Activated CD4-positive, alpha-beta T cell treated with anti-CD3 and anti-CD28 coated beads, Interleukin-2, Interleukin-6, amounts not matched to agents 100 ng/mL and 50 ng/mL, durations not matched to agents 16 hours and 8 hours (primary cell): Measurements from ENCODE around the gene TBXAS1.
A peak's percentile ranks its signal among the peaks of the same experiment; 100 is the strongest.

Source experiments
- DNase-seq: peaks from one replicate; pipeline ENCODE4 v3.0.0-alpha.2; 2020

The TBXAS1 gene

GRCh38 chr7:139857791-139858190 is 28.7 kb downstream of the TBXAS1 start:
- no peak for DNase-seq

DNA sequence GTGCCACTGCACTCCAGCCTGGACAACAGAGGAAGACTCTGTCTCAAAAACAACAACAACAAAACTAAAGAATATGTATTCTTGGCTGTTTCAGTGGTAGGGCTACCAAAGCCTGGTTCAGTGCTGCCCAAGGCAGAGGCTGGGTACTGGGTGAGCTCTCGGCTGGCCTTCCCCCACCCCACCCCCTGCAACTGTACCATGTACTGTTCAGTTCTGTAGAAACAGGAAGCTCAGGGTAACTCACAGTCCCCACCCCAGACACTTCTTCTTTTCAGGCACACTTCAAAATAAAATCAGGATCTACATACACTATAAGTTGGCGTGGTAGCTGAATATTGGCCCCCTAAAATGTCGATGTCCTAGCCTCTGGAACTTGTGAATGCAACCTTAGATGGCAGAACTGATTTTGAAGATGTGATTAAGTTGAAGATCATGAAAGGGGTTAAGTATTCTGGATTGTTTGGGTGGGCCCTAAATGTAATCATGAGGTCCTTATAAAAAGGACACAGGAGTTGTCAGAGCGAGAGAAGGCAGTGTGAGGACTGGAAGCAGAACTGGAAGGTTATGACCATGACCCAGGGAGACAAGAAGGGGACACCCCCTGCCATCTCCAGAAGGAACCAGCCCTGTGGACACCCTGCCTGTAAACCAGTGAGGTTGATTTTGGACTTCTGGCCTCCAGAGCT is 31.2 kb downstream of the TBXAS1 start:
- no peak for DNase-seq

DNA sequence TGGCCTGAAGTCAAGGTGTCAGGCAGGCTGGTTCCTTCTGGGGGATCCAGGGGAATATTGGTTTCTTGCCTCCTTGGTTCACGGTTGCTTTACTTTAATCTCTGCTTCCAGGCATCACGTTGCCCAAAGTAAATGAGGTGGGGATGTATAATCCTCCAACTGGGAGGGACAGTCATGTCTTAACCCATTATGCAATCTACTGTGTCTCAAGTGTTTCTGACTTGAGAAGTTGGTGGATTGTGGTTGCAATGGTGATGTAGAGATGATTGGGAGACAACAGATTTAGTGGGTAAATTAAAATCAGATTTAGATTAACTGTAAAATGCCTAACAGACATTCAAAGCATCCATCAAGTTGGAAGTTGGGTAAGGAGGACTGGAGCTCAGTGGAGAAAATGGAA is 32.7 kb downstream of the TBXAS1 start:
- no peak for DNase-seq

DNA sequence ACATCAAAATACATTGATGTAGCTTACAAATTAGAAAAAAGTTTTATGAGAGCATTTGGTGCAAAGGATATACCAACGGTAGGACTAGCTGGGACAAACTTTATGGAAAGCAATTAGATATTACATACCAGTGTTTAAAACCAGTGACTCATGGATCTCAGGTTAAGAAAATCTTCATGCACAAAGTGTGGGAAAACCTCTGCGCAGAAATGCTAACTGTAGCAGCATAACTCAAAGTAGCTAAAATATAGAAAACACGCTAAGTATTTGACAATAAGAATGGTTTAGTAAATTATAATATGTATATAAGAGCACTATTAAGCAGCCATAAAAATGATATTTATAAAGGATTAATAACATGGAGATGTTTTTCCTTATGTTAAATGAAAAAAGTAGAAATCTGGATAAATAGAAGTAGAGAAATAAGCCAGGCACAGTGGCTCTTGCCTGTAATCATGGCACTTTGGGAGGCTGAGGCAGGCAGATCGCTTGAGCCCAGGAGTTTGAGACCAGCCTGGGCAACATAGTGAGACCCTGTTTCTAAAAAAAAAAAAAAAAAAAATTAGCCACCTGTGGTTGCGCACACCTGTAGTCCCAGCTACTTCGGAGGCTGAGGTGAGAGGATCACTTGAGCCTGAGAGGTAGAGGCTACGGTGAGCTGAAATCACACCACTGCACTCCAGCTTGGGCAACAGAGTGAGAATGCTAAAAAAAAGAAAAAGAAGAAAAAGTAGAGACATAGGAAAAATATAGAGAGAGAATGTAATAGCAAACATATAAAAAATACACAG is 37.2 kb downstream of the TBXAS1 start:
- no peak for DNase-seq

- DNase-seq: no peak
These were observed 38.8 kb downstream of the TBXAS1 start for GRCh38 chr7:139867847-139868246.

- peak; percentile 51 for DNase-seq
These were observed 40.8 kb downstream of the TBXAS1 start for GRCh38 chr7:139869886-139870285.

- DNase-seq: peak; percentile 14
These were observed 41.3 kb downstream of the TBXAS1 start for GRCh38 chr7:139870380-139870779.

GRCh38 chr7:139871331-139871730 is 42.3 kb downstream of the TBXAS1 start:
- no peak for DNase-seq

DNA sequence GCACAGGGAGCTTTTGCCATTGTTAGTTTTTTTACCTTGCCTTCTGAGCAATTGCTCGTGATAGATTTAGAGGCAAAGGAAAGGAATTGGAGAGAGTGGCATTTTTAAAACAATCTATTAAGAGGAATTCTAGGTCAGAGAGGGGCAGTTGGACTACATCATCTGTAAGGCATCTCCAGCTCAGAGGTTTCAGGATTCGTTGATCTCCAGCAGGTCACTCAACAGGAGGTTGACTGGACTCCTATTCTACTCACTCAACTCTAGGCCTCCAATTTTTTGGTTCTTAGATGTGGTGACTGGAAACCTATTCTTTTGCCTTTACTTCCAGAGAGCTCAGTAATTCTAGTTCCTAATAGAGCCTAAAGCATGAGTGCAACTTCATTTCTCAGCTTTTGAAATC is 42.8 kb downstream of the TBXAS1 start:
- DNase-seq: no peak

DNA sequence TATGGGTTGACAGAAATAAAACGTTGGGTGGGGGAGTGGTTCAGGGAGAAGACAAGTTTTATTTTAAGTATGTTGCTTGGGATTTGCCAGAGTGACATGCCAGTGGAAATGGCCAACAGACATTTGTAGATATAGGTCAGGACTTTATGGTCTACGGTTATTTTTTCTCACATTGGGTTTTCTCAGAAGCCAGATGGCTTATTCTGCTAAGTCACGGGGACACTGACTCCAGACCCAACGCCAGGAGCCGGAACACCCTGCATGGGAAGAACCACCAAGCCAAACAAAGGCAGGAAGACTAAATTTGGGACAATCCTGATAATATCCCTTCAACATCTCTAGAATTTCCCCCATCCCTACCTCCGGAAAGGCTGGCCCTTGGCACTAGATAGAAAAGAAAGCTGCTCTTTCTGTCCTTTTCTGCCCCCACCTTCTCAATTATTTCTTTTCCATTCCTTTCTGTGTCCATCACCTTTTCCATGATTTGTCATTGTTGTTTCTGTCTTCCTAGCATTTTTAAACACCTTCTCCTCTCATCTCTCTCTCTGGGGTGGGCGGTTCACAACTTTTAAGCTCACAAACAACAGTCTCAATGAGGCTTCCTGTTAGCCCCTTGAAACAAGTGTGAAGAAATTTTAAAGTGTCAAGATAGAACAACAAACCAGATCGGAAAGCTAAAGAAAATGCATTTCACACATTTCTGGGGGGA is 44.7 kb downstream of the TBXAS1 start:
- DNase-seq: no peak

- no peak for DNase-seq
These were observed 45.2 kb downstream of the TBXAS1 start for GRCh38 chr7:139874302-139874629.

- DNase-seq: no peak
These were observed 46.8 kb downstream of the TBXAS1 start for GRCh38 chr7:139875821-139876241.

DNA sequence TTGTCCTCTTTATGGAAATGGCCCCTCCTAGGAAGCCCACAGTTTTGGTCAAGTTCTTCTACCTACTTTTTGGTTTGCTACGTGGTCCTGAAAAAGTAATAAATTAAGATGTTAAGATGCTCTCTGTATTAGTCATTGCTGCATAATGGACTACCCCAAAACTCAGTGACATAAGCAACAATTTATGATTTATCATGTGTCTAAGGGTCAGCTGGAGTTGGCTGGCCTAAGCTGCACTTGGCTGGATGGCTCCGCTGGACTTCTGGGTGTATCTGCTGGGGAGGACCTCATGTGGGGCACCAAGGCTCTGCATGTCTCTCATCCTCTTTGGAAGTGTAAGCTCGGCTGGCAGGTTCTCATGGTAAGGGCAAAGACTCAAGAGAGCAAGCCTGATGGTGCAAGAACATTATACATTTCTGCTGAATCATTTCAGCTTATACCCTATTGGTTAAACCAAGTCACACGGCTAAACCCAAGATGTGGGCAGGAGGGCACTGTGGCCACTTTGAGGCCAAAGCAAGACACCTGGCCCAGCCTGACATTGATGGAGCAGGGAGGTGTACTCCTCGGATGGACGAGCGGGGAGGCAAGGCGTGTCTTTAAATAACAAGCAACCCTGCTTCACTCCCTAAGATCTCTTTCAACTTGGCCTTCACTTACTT is 47.7 kb downstream of the TBXAS1 start:
- no peak for DNase-seq

- no peak for DNase-seq
These were observed 54.8 kb downstream of the TBXAS1 start for GRCh38 chr7:139883814-139884213.

GRCh38 chr7:139884441-139884840 is 55.4 kb downstream of the TBXAS1 start:
- DNase-seq: no peak

- no peak for DNase-seq
These were observed 56.4 kb downstream of the TBXAS1 start for GRCh38 chr7:139885511-139885910.

DNA sequence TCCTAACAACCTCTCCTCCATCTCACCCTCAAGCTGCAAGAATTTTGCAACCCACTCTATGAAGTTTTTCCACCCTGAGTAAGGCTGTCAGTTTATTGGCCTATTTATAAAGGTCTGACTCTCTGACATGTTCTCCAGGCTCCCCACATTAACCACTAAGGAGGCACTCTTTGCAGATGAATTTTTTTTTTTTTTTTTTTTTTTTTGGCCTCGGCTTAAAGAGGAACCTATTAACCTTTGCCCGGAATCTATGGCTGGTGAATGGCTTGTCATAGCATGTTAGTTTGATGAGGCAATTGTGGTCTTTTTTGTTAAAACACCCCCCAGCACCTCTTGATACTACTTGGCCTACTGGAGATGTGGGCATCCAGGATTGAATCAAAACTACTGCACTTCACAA is 57.1 kb downstream of the TBXAS1 start:
- no peak for DNase-seq

- DNase-seq: no peak
These were observed 57.8 kb downstream of the TBXAS1 start for GRCh38 chr7:139886899-139887298.

- no peak for DNase-seq
These were observed 59.0 kb downstream of the TBXAS1 start for GRCh38 chr7:139887992-139888481.

DNA sequence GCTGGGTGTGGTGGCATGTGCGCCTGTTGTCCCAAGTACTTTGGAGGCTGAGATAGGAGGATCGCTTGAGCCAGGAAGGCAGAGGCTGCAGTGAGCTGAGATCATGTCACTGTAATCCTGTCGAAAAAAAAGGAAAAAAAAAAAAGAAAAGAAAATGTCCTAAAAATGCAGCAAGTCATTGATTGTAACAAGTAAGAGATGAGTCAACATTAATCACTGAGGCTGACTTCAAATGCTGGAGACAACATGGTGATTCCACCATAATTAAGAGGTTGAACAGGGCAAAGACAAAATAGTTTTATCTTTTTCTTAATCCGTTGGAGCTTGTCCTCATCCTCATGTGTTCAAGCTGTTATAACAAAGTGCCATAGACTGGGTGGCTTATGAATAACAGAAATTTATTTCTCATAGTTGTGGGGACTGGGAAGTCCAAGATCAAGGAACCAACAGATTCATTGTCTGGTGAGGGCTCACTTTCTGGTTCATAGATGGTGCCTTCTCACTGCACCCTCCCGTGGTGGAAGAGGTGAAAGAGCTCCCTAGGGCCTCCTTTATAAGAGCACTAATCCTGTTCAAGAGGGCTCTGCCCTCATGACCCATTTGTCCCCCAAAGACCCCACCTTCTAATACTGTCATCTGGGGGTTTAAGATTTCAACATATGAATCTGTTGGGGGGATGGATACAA is 60.3 kb downstream of the TBXAS1 start:
- DNase-seq: no peak

DNA sequence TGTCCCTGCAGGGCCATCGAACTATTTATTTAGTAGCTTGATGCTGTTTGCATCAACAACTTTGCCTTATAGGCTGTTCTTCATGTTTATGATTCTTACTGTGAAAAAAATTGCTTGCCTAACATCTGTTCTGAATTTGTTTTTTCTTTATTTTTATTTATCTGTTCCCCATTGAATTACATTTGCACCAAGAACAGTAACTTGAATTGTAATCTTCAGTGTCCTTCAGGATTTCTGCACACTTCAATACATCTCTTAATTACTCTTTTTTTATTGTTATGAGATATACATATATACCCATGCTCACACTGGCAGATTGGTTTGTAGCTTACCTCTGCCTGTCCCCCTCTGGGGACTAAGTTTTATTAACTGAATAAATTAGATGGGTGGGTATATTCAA is 64.4 kb downstream of the TBXAS1 start:
- no peak for DNase-seq

DNA sequence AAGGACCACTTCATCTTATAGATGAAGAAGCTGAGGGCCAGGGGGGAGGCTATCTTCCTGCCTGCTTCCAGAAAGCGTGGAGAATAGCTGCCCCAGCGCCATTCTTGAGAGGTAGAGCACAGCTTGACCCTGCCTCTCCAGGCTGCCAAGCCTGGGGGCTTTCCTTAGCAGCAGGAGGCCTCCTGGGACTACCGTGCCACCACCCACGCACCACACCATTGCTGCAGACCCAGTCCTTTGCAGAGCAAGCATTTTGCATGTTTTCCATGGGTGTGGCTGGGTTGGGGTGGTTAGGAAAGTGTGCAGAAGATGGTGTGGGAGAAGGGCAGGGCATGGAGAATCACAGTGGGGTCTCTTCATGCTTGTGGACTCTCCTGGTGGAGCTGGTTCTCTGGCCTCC is 64.9 kb downstream of the TBXAS1 start:
- DNase-seq: no peak
